ENCODE measurements around the gene ERC1.

DNA sequence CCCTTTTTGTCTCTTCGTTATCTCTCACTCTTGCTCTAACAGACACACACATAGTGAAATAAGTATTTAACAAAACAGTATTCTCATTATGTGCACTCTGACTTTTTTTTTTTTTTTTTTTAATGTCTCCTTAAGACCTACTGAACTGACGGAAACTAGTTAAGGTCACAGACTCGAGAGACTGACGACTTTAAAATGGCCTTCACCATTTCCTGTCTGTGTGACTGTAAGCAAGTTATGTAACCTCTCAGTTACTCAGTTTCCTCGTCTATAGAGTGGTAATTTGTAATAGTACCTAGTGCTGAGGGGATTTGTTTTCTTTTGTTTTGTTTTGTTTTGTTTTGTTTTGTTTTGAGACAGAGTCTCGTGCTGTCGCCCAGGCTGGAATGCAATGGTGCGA lies 318.6 kb downstream of the ERC1 start:
- TF ChIP-seq, protein P1, sequence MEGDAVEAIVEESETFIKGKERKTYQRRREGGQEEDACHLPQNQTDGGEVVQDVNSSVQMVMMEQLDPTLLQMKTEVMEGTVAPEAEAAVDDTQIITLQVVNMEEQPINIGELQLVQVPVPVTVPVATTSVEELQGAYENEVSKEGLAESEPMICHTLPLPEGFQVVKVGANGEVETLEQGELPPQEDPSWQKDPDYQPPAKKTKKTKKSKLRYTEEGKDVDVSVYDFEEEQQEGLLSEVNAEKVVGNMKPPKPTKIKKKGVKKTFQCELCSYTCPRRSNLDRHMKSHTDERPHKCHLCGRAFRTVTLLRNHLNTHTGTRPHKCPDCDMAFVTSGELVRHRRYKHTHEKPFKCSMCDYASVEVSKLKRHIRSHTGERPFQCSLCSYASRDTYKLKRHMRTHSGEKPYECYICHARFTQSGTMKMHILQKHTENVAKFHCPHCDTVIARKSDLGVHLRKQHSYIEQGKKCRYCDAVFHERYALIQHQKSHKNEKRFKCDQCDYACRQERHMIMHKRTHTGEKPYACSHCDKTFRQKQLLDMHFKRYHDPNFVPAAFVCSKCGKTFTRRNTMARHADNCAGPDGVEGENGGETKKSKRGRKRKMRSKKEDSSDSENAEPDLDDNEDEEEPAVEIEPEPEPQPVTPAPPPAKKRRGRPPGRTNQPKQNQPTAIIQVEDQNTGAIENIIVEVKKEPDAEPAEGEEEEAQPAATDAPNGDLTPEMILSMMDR (IDR thresholded peaks at IDR 0.05; ENCODE audit: extremely low read depth in 1 of 2, insufficient read depth in 1 of 2, low read depth in 1 of 2, low read length in 2 of 2), result no peak
- no peak for TF ChIP-seq POLR2AphosphoS5 (IDR thresholded peaks at IDR 0.05; ENCODE audit: insufficient read depth, low read depth, low read length)
- no peak for TF ChIP-seq POLR2A (IDR thresholded peaks at IDR 0.05; ENCODE audit: low read depth, low read length)
- no peak for TF ChIP-seq EZH2 (IDR thresholded peaks at IDR 0.05; ENCODE audit: borderline replicate concordance, low read depth, low read length, severe bottlenecking)
- no peak for TF ChIP-seq JUN (IDR thresholded peaks at IDR 0.05; ENCODE audit: borderline replicate concordance, insufficient read depth, insufficient read length, low read depth)
- TF ChIP-seq FOS (IDR thresholded peaks at IDR 0.05; ENCODE audit: borderline replicate concordance, insufficient read depth, low read length), result no peak
